Activated CD4-positive, alpha-beta T cell treated with anti-CD3 and anti-CD28 coated beads for 4 hours (primary cell): ENCODE measurements around the gene KLF2.
"Not testable (repeated sequence)": the region's sequence is repeated elsewhere in the genome, so short reads cannot be mapped to it uniquely, and the experiment has no call there.

ENCODE experiments used
- DNase-seq, 2 donors: peaks; one replicate each; pipeline ENCODE4 v3.0.0-alpha.2; 2020

KLF2 gene

DNA sequence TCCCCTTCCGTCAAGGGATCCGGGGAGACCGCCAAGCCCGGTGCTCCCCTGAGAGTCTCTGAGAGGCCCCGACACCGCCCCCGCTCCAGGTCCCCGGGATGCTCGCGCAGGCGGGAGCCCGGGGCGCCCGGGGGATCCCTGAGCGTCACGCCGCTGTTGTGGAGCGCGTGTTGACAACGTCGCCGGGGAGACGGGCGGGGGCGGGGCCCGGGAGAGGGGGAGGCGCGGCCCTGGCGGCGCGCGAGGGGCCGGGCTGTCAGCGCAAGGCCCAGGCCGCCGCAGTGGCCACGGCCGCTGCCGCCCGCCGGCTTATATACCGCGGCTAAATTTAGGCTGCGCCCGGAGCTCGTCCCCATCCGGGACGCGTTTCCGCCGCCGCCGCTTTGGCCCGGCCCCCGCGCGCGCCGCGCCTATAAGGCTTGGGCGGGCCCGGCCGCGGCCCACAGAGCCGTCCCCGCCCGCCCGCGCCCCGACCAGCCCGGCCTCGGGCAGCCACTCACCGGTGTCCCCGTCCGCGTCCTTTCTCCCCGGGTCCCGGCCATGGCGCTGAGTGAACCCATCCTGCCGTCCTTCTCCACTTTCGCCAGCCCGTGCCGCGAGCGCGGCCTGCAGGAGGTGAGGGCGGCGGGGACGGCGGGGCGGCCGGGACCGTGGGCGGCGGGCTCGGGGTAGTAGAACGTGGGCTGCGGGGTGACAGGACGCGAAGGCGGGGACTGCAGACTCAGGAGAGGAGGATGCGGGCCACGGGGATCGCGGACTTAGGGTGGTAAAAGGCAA, at the start of gene KLF2:
Gene KLF2 (plus strand): TSS at position 443 of the 777 bp plus-strand sequence. CDS start 98 bp downstream, at position 541.
- DNase-seq: peak; percentile 85 to 89

DNA sequence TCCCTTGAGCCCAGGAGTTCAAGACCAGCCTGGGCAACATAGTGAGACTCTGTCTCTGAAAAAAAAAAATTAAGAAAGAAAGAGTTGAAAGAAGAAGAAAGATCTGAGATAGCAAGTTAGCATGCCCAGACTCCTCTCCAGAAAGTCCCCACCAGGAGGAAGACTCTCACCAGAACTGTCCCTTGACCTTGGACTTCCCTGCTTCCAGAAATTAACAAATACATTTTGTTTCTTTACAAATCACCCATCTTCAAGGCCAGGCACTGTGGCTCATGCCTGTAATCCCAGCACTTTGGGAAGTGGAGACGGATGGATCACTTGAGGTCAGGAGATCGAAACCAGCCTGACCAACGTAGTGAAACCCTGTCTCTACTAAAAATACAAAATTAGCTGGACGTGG, 44.3 kb upstream of the KLF2 start:
- DNase-seq: no peak

DNA sequence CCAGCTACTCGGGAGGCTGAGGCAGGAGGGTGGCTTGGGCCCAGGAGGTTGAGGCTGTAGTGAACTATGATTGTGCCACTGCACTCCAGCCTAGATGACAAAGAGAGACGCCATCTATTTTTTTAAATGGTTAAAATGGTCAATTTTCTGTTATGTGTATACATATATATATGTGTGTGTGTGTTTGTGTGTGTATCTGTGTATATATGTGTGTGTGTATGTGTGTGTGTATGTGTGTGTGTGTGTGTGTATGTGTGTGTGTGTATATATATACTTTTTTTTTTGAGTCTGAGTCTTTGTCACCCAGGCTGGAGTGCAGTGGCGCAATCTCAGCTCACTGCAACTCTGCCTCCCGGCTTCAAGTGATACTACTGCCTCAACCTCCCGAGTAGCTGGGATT, 42.9 kb upstream of the KLF2 start:
- DNase-seq: no peak

DNA sequence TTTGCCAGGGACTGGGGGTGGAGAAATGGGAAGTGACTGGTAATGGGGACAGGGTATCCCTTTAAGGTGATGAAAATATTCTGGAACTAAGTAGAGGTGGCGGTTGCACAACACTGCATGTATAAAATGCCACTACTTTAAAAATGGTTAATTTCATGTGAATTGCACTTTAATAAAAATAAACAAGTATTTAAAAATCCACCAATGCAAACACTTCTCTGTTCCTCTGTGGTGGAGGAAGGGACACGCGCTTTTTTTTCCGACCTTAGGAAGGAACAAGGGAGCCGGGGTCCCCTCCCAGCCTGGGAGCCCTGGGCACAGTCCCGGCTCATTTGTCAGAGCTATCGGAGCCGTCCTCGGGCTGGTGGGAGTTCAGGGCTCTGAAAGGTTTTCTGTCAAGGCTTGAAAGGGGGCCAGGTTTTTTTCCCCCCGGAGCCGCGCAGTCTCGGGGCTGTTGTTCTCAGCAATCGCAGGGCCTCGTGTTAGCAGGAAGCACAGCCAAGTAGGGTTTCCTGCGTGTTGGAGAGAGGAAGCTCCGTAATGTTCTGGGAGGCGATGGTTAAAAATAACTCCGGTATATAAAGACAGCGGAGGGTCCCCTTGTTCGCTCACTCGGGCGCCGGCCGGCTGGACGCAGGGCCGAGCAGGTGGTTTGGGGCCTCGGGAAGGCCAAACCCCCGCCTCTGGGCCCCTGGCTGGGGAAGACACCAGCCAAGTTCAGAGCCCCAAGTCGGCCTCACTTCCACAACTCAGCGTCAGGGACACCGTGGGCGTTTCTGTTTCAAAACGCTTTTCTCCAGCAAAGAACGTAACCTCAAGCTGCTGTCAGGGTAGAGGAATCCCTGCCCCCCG, 41.2 kb upstream of the KLF2 start:
- peak; percentile 71 to 74 for DNase-seq

DNA sequence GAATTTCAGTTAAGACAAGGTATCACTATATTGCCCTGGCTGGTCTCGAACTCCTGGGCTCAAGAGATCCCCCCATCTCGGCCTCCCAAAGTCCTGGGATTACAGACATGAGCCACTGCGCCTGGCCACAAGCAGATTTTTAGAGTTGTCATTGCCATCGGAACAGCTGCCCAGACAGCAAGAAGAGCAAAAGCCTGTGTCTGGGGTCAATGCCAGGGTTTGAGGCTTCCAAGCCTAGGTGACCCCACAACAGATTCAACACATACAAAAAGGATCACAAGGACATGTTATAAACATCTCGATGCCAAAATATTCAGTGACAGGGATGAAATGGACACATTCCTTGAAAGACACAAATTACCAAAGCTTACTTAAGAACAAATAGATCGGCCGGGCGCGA, 40.1 kb upstream of the KLF2 start:
- DNase-seq: no peak

DNA sequence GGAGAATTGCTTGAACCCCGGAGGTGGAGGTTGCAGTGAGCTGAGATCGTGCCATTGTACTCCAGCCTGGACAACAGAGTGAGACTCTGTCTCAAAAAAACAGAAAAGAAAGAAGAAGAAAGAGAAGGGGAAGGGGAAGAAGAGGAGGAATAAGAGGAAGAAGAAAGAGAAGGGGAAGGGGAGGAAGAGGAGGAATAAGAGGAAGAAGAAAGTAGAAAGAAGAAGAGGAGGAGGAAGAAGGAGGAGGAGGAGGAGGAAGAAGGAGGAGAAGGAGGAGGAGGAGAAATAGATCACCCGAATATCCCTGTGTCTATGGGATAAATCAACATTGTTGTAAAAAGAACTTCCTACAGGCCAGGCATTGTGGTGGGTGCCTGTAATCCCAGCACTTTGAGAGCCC, 39.5 kb upstream of the KLF2 start:
- DNase-seq: not testable (repeated sequence)

DNA sequence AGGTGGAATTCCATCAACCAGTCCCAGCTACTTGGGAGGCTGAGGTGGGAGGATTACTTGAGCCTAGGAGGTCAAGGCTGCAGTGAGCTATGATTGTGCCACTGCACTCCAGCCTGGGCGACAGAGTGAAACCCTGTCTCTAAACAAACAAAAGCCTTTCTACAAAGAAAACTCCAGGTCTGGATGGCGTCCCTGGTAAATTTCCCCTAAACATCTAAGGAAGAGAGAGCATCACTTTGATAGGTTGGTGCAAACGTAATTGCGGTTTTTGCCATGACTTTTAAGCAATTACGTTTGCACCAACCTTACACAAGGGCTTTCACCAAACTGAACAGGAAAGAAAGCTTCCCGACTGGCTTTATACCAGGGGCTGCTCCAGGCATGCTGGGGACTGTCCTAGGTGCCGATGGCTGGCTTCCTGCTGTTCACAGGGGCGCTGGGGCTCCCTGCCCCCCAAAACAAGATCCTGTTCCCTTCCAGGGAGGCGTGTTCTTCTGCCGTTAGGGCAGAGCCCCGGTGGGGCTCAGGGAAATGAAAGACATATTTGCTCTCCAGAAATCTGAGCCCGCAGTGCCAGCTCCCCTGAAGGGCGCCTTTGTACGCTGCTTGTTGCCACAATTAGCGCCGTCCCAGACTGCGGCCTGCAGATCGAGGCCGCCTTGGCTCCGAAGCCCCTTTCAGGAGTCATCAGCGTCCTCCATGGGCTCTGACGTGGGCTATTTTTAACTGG, 38.7 kb upstream of the KLF2 start:
- no peak for DNase-seq

DNA sequence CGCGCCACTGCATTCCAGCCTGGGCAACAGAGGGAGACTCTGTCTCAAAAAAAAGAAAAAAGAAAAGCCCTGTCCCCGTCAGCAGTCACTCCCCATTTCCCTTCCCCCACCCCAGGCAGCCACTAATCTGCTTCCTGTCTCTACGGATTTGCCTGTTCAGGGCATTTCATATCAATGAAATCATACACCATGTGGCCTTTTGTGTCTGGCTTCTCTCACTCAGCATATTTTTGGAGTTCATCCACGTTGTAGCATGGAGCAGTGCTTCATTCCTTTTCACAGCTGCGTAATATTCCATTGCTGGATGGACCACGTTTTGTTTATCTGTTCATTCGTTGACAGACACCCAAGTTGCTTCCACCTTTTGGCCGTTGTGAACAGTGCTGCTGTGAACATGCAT, 36.1 kb upstream of the KLF2 start:
- no peak for DNase-seq

DNA sequence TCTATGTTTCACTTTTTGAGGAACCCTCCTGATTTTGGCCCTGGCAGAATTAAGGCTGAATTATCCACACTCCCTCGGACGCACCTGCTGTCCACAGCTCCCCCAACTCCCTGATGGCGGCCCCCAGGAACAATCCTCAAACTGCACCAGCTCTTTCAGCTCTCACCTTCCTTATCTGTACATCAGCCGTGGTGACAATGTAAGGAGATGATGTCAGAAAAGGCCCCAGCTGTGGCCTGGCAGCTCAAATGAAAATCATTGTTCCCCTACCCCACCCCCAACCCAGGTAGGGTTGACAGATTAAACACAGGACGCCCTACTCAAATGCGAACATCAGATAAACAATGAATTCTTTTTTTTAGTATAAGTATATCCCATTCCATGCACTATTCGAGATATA, 35.0 kb upstream of the KLF2 start:
- DNase-seq: no peak

DNA sequence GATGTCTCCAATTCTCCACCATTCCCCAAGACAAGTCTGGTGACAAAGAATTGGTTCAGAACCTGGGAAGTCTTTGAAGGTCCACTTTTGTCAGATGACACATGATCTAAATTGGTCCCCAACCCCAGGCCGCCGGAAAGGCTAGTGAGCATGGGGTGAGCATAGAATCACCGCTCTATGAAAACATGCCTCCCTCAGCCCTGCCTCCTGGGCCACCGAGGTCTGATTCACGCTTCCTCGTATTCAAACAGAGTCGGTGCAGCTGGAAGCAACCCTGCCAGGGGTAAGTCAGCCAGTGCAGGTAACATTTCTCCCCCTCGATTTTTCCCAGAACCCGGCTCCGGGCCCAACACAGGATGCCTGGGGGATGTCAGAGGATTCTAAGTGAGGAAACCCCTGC, 33.9 kb upstream of the KLF2 start:
- DNase-seq: no peak

DNA sequence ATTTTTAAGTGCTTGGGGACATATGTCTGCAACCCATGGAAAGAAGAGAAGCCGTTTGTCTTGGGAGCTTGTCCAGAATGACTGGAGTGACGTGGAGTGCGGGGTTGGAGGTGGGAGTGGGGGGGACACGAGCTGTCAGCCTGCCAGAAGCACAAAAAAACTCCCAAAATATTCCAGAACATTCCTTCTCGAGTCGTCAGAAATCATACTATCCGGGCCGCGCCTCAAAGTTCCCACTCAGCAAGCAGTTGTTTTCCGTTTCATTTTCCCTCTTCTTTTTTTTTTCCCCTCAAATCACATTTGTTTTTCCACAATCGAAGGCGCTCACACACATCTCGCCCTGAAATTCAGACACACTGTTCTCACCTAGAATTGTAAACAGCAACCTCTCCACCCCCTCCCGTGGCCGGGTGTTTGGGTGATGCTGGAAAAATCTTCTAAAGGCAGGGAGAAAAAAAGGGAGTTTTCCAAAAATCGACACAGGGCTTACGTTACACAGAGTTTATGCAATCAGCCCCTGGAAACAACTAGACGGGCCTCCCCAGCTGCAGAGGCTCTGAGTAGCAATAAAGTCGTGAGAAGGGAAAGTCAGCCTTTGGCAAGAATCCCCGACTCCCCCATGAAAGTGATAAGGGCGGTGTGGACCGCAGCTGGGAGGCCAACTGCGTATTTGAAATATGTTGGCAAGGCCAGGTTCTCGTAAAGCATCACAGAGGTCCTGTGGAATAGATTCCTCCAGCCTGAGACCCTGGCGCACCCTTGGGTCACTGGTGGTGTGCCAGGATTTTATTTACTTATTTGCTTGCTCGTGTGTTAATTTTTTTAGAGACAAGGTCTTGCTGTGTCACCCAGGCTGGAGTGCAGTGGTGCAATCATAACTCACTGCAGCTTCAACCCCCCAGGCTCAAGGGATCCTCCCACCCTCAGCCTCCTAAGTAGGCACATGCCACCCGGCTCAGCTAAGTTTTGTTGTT, 31.2 kb upstream of the KLF2 start:
- no peak for DNase-seq

DNA sequence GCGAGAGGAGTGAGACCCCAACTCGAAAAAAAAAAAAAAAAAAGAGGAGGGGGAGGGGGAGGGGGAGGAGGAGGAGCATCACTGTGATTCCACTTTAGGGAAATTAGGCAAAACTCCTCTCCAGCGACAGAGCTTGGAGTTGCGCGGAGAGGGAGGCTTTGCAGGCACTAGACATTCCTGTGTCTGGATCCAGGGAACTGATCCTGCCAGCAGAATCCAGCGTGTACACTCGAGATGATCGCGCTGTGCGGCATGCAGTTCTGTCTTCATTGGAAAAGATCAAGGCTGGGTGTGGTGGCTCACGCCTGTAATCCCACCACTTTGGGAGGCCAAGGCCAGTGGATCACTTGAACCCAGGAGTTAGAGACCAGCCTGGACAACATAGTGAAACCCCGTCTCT, 29.6 kb upstream of the KLF2 start:
- DNase-seq: no peak

DNA sequence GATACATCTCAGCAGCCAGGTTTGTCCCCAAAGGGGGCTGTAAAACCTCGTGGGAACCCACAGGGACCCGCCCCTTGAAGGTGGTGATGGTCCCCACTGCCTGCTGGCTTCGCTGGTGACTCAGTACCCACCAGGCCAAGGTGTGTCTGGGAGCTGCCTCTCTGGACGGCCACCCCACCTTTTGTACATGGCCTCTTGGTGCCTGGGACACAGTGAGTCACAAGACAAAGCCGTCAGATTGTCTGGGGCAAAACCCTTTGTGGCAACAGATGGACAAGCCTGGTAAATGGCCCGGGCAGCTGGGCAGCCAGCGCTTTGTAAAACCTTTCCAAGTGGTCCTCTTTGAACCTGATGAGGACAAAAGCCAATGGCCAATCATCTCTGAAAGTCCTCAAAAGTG, 27.9 kb upstream of the KLF2 start:
- DNase-seq: no peak

DNA sequence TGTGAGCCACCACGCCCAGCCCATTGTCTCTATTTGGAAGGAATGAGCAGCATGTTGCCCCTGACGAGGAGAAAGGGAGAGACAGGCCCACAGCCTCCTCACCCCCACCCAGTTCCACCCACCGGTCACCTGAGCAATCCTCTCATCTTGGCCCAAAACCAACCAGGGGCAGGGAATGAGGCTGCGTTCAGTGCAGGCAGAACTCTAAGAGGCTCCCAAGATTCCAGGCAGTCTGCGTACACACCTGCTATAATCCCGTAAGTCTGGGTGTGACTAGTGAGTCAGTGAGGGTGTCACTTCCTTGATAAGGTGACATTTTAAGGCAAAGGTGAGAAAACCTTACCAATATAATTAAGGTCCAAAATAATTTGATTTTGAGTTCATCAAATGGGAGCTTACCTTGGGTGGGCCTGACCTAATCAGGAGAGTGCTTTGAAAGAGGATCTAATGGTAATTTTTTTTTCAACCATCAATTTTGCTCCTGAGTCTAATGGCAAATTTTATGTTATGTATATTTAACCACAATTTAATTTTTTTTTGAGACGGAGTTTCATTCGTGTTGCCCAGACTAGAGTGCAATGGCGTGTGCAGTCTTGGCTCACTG, 26.9 kb upstream of the KLF2 start:
- no peak for DNase-seq

DNA sequence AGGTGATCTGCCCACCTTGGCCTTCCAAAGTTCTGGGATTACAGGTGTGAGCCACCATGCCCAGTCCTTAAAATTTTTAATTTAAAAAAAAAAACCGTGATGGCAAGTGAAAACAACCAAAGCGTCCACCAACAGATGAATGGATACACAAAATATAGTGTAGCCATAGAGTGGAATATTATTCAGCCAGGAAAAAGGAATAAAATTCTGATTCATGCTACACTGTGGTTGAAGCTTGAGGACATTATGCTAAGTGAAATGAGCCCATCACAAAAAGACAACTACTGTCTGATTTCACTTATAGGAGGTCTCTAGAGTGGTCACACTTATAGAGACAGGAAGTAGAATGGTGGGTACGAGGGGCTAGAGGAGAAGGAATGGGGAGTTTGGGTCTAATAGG, 26.3 kb upstream of the KLF2 start:
- no peak for DNase-seq

DNA sequence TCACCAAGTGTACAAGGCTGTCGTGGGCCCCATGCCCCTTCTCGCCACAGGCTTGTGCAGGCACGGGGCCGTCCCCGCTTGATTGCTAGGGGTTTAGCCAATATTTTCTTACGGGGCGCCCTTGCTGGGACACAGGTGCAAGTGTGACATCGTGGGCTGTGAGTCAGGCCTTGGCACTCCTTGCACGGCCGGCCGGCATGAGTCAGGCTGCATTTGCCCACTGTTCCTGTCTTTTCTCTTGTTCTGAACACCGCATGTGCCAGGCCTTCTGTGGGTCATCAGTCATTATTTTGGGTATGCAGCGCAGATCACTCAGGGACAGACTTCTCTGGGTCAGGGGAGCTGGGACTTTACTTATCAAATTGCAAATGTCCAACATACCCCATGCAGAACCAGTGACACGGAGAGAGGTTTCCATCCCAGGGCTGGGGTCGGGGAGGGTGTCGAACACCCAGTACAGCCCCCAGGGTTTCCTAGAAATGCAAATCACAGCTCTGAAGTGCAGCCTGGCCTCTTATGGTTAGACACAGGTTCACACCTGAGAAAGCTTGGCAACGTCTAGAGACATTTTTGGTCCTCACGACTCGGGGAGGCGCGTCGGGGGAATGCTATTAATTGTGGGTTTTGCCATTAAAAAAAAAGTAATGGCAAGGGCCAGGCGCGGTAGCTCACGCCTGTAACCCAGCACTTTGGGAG, 22.5 kb upstream of the KLF2 start:
- no peak for DNase-seq

DNA sequence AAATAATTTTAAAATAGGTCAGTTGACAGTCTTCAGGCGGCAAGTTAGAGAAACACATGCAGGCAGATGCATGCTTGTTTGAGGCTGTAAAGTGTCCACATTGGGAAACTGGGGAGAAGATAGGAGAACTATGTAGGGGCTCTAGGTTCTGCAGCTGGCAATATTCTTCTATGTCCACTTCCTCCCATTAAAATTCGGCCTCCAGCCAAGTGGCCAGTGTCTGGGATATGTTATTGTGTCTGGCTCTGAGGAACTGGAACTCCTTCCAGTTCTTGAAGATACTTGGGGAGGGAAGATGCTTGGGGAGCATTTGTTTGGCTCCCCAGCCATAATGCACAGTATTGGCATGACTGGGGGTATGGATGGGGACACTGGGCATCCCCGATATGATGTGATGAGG, 20.9 kb upstream of the KLF2 start:
- DNase-seq: no peak

DNA sequence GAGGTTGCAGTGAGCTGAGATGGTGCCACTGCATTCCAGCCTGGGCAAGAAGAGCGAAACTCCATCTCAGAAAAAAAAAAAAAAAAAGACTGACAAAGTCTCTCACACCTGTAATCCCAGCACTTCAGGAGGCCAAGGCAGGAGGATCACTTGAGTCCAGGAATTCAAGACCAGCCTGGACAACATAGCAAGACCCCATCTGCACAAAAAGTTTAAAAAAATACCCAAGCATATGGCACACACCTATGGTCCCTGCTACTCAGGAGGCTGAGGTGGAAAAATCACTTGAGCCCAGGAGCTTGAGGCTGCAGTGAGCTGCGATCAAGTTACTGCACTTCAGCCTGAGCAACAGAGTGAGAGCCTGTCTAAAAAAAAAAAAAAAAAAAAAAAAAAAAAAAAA, 20.1 kb upstream of the KLF2 start:
- DNase-seq: not testable (repeated sequence)

DNA sequence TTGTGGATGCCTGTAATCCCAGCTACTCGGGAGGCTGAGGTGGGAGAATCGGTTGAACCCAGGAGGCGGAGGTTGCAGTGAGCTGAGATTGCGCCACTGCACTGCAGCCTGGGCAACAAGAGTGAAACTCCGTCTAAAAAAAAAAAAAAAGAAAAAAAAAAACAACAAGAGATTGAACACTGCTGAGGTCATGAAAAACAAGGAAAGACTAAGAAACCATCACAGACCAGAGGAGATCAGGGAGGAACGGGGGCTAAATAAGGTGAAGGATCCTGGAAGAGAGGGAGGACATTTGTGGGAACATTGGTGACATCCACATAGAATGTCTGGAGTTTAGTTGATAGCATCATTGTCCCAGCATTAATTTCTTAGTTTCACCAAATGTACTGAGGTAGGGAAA, 19.6 kb upstream of the KLF2 start:
- DNase-seq: not testable (repeated sequence)

DNA sequence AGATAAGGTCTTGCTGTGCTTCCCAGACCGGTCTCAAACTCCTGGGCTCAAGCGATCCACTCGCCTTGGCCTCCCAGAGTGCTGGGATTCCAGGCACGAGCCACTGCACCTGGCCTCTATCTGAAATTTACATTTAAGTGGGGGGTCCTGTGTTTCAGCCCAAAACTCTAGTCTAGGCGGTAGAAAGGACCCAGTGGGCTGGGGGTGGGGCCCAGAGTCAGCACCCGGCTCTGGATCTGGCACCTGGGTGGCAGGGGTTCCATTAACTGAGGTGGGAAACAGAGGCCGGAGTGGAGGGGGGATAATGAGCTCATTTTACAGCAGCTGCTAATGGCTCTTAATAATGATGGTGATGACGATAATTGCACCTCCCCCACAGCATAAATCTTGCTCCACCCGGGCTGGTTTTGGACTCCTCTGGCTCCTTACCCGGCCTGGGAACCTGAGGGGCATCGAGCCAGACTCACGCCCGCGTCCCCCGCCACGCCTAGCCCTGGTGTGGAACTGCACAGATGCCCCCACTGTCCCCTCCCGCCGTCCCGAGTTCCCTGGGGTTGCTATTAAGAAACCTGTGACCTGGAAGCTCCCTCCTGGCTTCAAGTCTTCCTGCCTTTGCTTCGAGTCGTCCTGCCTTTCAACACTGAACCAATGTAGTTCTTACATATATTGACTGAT, 17.8 kb upstream of the KLF2 start:
- no peak for DNase-seq

DNA sequence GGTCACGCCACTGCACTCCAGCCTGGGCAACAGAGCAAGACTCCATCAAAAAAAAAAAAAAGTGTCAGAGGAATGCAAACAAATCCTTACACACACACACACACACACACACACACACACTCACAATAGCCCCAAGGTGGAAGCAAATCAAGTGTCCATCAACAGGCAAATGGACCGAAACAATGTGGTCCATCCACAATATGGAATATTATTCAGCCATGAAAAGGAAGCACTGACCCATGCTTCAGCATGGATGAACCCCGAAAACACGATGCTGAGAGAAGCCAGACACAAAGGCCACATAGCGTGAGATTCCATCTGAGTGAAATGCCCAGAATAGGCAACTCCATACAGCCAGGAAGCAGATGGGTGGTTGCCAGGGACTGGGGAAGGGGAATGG, 16.5 kb upstream of the KLF2 start:
- no peak for DNase-seq
